Measurements from ENCODE around the gene ZDHHC13. TPM values are rescaled to one million over a fixed set of nuclear protein-coding genes. Genes with fewer than 3 reads are reported as not detected.

The ZDHHC13 gene
- total and polyA plus RNA-seq, 2 of the 8 experiments (the other 6 are each of a cell fraction or from before 2014, with no cell fraction given), result 22.4 to 24.1 TPM

- Histone ChIP-seq H3K27me3 (replicated peaks in 1 of 4; ENCODE audit: control insufficient read depth in 3 of 4, extremely low read depth in 1 of 4, insufficient read depth in 3 of 4, low read length in 3 of 4) (no peaks in the 10 kb centered on the region), H3K79me2 (ENCODE audit: control insufficient read depth in 1 of 2, insufficient read depth in 2 of 2, low read length in 2 of 2) (no peaks in the 10 kb centered on the region), H4K5ac (ENCODE audit: insufficient read length, low read depth, low read length) (no peak overlapping the region), H2BK5ac (ENCODE audit: low read depth, low read length) (no peak overlapping the region), H2BK12ac (ENCODE audit: low read depth, low read length) (no peak overlapping the region), H3K36me3 (ENCODE audit: control insufficient read depth in 2 of 4, insufficient read depth in 4 of 4, low read length in 3 of 4) (no peaks in the 10 kb centered on the region), H3K14ac (ENCODE audit: insufficient read length) (no peak overlapping the region), H4K91ac (replicated peaks; ENCODE audit: insufficient read length, low read length) (no peak overlapping the region), H2AFZ (ENCODE audit: low read length) (no peak overlapping the region), H3K79me1 (ENCODE audit: low read depth, low read length) (no peaks in the 10 kb centered on the region), H3K18ac (ENCODE audit: extremely low read depth, low read length) (no peak overlapping the region), H2BK15ac (ENCODE audit: low read length) (no peak overlapping the region), H3K23me2 (ENCODE audit: low read depth, low read length) (0 out of 2 replicates have a peak, but pooled peaks cover 3% of the 10 kb centered on the region), H3K4me3 (ENCODE audit: extremely low read depth in 1 of 4, insufficient read depth in 2 of 4, low read depth in 3 of 4, low read length in 4 of 4) (no peak overlapping the region), H2AK5ac (ENCODE audit: low read depth, low read length) (no peak overlapping the region), H4K8ac (ENCODE audit: extremely low read depth, insufficient read depth, low read length) (no peak overlapping the region), H3K4me2 (ENCODE audit: insufficient read depth in 1 of 2, low read depth in 2 of 2, low read length in 2 of 2) (no peak overlapping the region), H3K4ac (replicated peaks; ENCODE audit: insufficient read length, low read depth, low read length) (no peak overlapping the region), H3K27ac (ENCODE audit: low read depth, low read length) (no peak overlapping the region), H3K9ac (replicated peaks in 1 of 4; ENCODE audit: extremely low read depth in 1 of 4, low read depth in 3 of 4, low read length in 3 of 4) (no peak overlapping the region), H2BK120ac (replicated peaks; ENCODE audit: low read depth, low read length) (no peak overlapping the region), H3K9me3 (ENCODE audit: insufficient read depth in 2 of 2, low read depth in 1 of 2, low read length in 1 of 2) (no peaks in the 10 kb centered on the region), H4K20me1 (replicated peaks in 1 of 2; ENCODE audit: control insufficient read depth in 1 of 2, insufficient read depth in 2 of 2, low read length in 2 of 2) (no peaks in the 10 kb centered on the region), H3K56ac (replicated peaks; ENCODE audit: insufficient read length, low read depth, low read length) (no peak overlapping the region), H2BK20ac (ENCODE audit: low read length) (no peak overlapping the region), H3K4me1 (replicated peaks in 1 of 4; ENCODE audit: control insufficient read depth in 3 of 4, insufficient read depth in 4 of 4, low read length in 3 of 4) (peaks cover 0 to 5% (median 2%) of the 10 kb centered on the region in 4 experiments; a peak in 3 of 7 replicates), H3K23ac (ENCODE audit: insufficient read length) (no peak overlapping the region)
- CTCF ChIA-PET (ENCODE audit: partially characterized antibody), result interaction anchor here (0.6 to 1.2 kb wide), 3 partner anchors 133 to 519 kb away, joined by 3 read pairs; no protein-coding TSS in a partner anchor
- TF ChIP-seq CTCF (IDR thresholded peaks at IDR 0.05; ENCODE audit: control extremely low read depth in 1 of 3, insufficient read depth in 1 of 3, low read depth in 1 of 3, low read length in 3 of 3), result 0 out of 4 replicates have a peak, but pooled peaks of 1 of the 3 experiments have one; percentile 4
- peak; percentile 69; the same call in 1 of the 2 replicates for TF ChIP-seq TEAD4 (IDR thresholded peaks at IDR 0.05; ENCODE audit: low read depth, low read length)
- no peak for TF ChIP-seq CHD1 (IDR thresholded peaks at IDR 0.05; ENCODE audit: low read depth, low read length)
- WGBS, 2 experiments (ENCODE audit: extremely low coverage in 1 of 2, insufficient coverage in 1 of 2, insufficient read length in 1 of 2, insufficient replicate concordance in 2 of 2, low coverage in 1 of 2, low lambda C conversion rate in 2 of 2, missing lambda C conversion rate in 1 of 2), result 83% methylated on average over 4 of the region's 4 CpGs; no CpG with 5 or more reads in 1 of the 2 experiments
- POLR2A ChIA-PET (ENCODE audit: partially characterized antibody), result no interaction called here
- FAIRE-seq (no peak), DNase-seq (ENCODE audit: low read depth in 1 of 2, low spot score in 2 of 2) (no peak)
Observed at GRCh38 chr11:19209617-19210370, 92.8 kb downstream of the ZDHHC13 start.
